Hepatocyte (in vitro differentiated cells): ENCODE results near the gene BCL10. TPM values are rescaled to one million over a fixed set of nuclear protein-coding genes. Genes with fewer than 3 reads are reported as not detected.

Source experiments
- DNase-seq: peaks from one replicate; pipeline ENCODE4 v3.0.0-alpha.2; 2016; ENCODE audit warnings: low spot score
- H2AFZ ChIP-seq: fragments of 200-600 bp; sonication (generic); 2 replicates; pipeline ENCODE4 v1.6.0; 2016; ENCODE audit warnings: antibody characterized with exemption, mild to moderate bottlenecking
- H3K27ac ChIP-seq: fragments of 200-600 bp; sonication (generic); 2 replicates; pipeline ENCODE4 v1.5.1; 2016; ENCODE audit warnings: mild to moderate bottlenecking
- H3K27me3 ChIP-seq: fragments of 200-600 bp; sonication (generic); 2 replicates; pipeline ENCODE4 v1.6.1; 2016
- H3K36me3 ChIP-seq: fragments of 200-600 bp; sonication (generic); replicated peaks from 2 replicates; pipeline ENCODE4 v1.5.1; 2016; ENCODE audit warnings: low read depth; ENCODE audit not compliant: insufficient read depth
- H3K4me1 ChIP-seq: fragments of 200-600 bp; sonication (generic); 2 replicates; pipeline ENCODE4 v1.5.1; 2016; ENCODE audit warnings: mild to moderate bottlenecking, moderate library complexity; ENCODE audit not compliant: insufficient read depth
- H3K4me2 ChIP-seq: fragments of 200-600 bp; sonication (generic); 2 replicates; pipeline ENCODE4 v1.6.0; 2016
- H3K4me3 ChIP-seq: fragments of 200-600 bp; sonication (generic); 2 replicates; pipeline ENCODE4 v1.5.1; 2016; ENCODE audit warnings: mild to moderate bottlenecking
- H3K79me2 ChIP-seq: fragments of 200-600 bp; sonication (generic); 2 replicates; pipeline ENCODE4 v1.6.0; 2017; ENCODE audit warnings: mild to moderate bottlenecking
- H3K9me2 ChIP-seq: fragments of 200-600 bp; sonication (generic); replicated peaks from 2 replicates; pipeline ENCODE4 v1.6.0; 2017; ENCODE audit warnings: mild to moderate bottlenecking; ENCODE audit not compliant: insufficient read depth
- H3K9me3 ChIP-seq: fragments of 200-600 bp; sonication (generic); 2 replicates; pipeline ENCODE4 v1.5.1; 2016; ENCODE audit warnings: low read depth, mild to moderate bottlenecking
- H4K20me1 ChIP-seq: fragments of 200-600 bp; sonication (generic); 2 replicates; pipeline ENCODE4 v1.6.0; 2016; ENCODE audit warnings: mild to moderate bottlenecking; ENCODE audit not compliant: insufficient read depth, poor library complexity, severe bottlenecking
- CTCF ChIP-seq: fragments of 200-600 bp; sonication (generic); IDR thresholded peaks from 2 replicates; pipeline ENCODE4 v1.5.1; 2016; ENCODE audit warnings: antibody characterized with exemption, mild to moderate bottlenecking; ENCODE audit not compliant: poor library complexity
- EZH2 ChIP-seq: fragments of 200-600 bp; sonication (generic); IDR thresholded peaks from 2 replicates; pipeline ENCODE4 v1.6.1; 2016; ENCODE audit warnings: antibody characterized with exemption, mild to moderate bottlenecking, borderline replicate concordance
- EZH2phosphoT487 ChIP-seq: fragments of 200-600 bp; sonication (generic); IDR thresholded peaks from one replicate; pipeline ENCODE4 v1.6.1; 2018; ENCODE audit warnings: antibody characterized with exemption, mild to moderate bottlenecking, low read depth, moderate library complexity; ENCODE audit not compliant: unreplicated experiment, severe bottlenecking
- WGBS: methylation state at CpG from one replicate; pipeline ENCODE4 v1.1.6; 2016; ENCODE audit warnings: low lambda C conversion rate; ENCODE audit errors: missing lambda C conversion rate; 5-methylcytosine and 5-hydroxymethylcytosine counted together
- polyA plus RNA-seq: library from polyadenylated mRNA; unstranded; fragments of >200 nt; fragmentation: Nextera tagmentation; extraction: Ambion mirVana; gene quantifications from 2 replicates; pipeline ENCODE4 v1.2.1, GENCODE V29; 2016
- total RNA-seq: library from RNA; depleted of rRNA; stranded (reverse); fragments of >200 nt; gene quantifications from 2 replicates; pipeline ENCODE4 v1.2.3, GENCODE V29; 2014

BCL10 gene
- total and polyA plus RNA-seq, 2 experiments from 2014 or later, result 25.9 to 33.5 TPM

GRCh38 chr1:85313888-85314696 is 37.7 kb upstream of the BCL10 start:
- DNase-seq, result no peak
- Histone ChIP-seq H3K4me1 (no peaks in the 10 kb centered on the region), H3K4me2 (no peak overlapping the region), H3K27ac (no peak overlapping the region), H3K4me3 (no peak overlapping the region), H3K9me3 (no peaks in the 10 kb centered on the region), H3K79me2 (no peaks in the 10 kb centered on the region), H3K9me2 (no peaks in the 10 kb centered on the region), H4K20me1 (no peaks in the 10 kb centered on the region), H3K27me3 (no peaks in the 10 kb centered on the region), H3K36me3 (no peaks in the 10 kb centered on the region), H2AFZ (no peak overlapping the region)
- WGBS, result 70% methylated on average over 3 of the region's 3 CpGs
- TF ChIP-seq EZH2 (no peak), EZH2phosphoT487 (no peak), CTCF (no peak)

GRCh38 chr1:85311818-85312217 is 35.4 kb upstream of the BCL10 start:
- H3K36me3 ChIP-seq, result no peaks in the 10 kb centered on the region
- H3K9me2 ChIP-seq, result no peaks in the 10 kb centered on the region
- no peaks in the 10 kb centered on the region for H3K79me2 ChIP-seq
- H3K4me1 ChIP-seq, result no peaks in the 10 kb centered on the region
- no peak for DNase-seq
- H3K4me2 ChIP-seq, result no peak overlapping the region
- no peaks in the 10 kb centered on the region for H3K27me3 ChIP-seq
- H3K9me3 ChIP-seq, result no peaks in the 10 kb centered on the region
- no peak overlapping the region for H2AFZ ChIP-seq
- 73% methylated on average over 2 of the region's 2 CpGs for WGBS
- TF ChIP-seq CTCF (no peak), EZH2 (no peak), EZH2phosphoT487 (no peak)
- H3K4me3 ChIP-seq, result no peak overlapping the region
- no peak overlapping the region for H3K27ac ChIP-seq
- H4K20me1 ChIP-seq, result no peaks in the 10 kb centered on the region

GRCh38 chr1:85308833-85309350 is 32.5 kb upstream of the BCL10 start:
- Histone ChIP-seq H3K4me2 (no peak overlapping the region), H3K79me2 (no peaks in the 10 kb centered on the region), H4K20me1 (no peaks in the 10 kb centered on the region), H3K9me2 (no peaks in the 10 kb centered on the region), H3K27me3 (no peaks in the 10 kb centered on the region), H3K9me3 (no peaks in the 10 kb centered on the region), H3K4me1 (no peaks in the 10 kb centered on the region), H3K36me3 (no peaks in the 10 kb centered on the region), H3K4me3 (no peak overlapping the region), H2AFZ (no peak overlapping the region), H3K27ac (no peak overlapping the region)
- TF ChIP-seq EZH2phosphoT487, result no peak
- TF ChIP-seq EZH2, result no peak
- TF ChIP-seq CTCF, result no peak
- WGBS, result 63% methylated on average over 4 of the region's 4 CpGs
- DNase-seq, result no peak
